Measurements from ENCODE around the gene DERL3.

DERL3 gene

GRCh38 chr22:23793326-23793725 is 45.5 kb downstream of the DERL3 start:
- peaks cover 27% of the 10 kb centered on the region for H3K4me1 ChIP-seq (ENCODE audit: control insufficient read depth, insufficient read depth, low read length)

GRCh38 chr22:23791738-23792645 is 46.8 kb downstream of the DERL3 start:
- Histone ChIP-seq H3K27me3 (replicated peaks; ENCODE audit: control insufficient read depth, insufficient read depth, low read length) (no peaks in the 10 kb centered on the region), H3K4me1 (ENCODE audit: control insufficient read depth, insufficient read depth, low read length) (peaks cover 35% of the 10 kb centered on the region), H3K9ac (ENCODE audit: low read length) (peak overlapping the region; percentile 54), H3K36me3 (ENCODE audit: control insufficient read depth, insufficient read depth, low read length, severe bottlenecking) (peaks cover 32% of the 10 kb centered on the region), H3K9me3 (ENCODE audit: control insufficient read depth, low read length) (no peaks in the 10 kb centered on the region), H3K4me3 (ENCODE audit: low read length) (peak overlapping the region; percentile 4)
- no peak for DNase-seq (ENCODE audit: low read depth)

More at GRCh38 chr22:23793326-23793725, 45.5 kb downstream of the DERL3 start:
- H3K36me3 ChIP-seq (ENCODE audit: control insufficient read depth, insufficient read depth, low read length, severe bottlenecking): peaks cover 40% of the 10 kb centered on the region
- no peaks in the 10 kb centered on the region for H3K9me3 ChIP-seq (ENCODE audit: control insufficient read depth, low read length)
- no peak for DNase-seq (ENCODE audit: low read depth)
- H3K4me3 ChIP-seq (ENCODE audit: low read length): no peak overlapping the region
- H3K27me3 ChIP-seq (replicated peaks; ENCODE audit: control insufficient read depth, insufficient read depth, low read length): no peaks in the 10 kb centered on the region
- H3K9ac ChIP-seq (ENCODE audit: low read length): no peak overlapping the region

GRCh38 chr22:23790819-23791737 is 47.7 kb downstream of the DERL3 start:
- H3K27me3 ChIP-seq (replicated peaks; ENCODE audit: control insufficient read depth, insufficient read depth, low read length): no peaks in the 10 kb centered on the region
- H3K4me3 ChIP-seq (ENCODE audit: low read length): peak overlapping the region; percentile 4
- peak; percentile 81 for DNase-seq (ENCODE audit: low read depth)
- H3K36me3 ChIP-seq (ENCODE audit: control insufficient read depth, insufficient read depth, low read length, severe bottlenecking): peaks cover 30% of the 10 kb centered on the region
- H3K9ac ChIP-seq (ENCODE audit: low read length): peak overlapping the region; percentile 54
- H3K4me1 ChIP-seq (ENCODE audit: control insufficient read depth, insufficient read depth, low read length): peaks cover 33% of the 10 kb centered on the region
- no peaks in the 10 kb centered on the region for H3K9me3 ChIP-seq (ENCODE audit: control insufficient read depth, low read length)

- peaks cover 33% of the 10 kb centered on the region for H3K4me1 ChIP-seq (ENCODE audit: control insufficient read depth, insufficient read depth, low read length)
- DNase-seq (ENCODE audit: low read depth): no peak
- H3K27me3 ChIP-seq (replicated peaks; ENCODE audit: control insufficient read depth, insufficient read depth, low read length): no peaks in the 10 kb centered on the region
- no peak overlapping the region for H3K9ac ChIP-seq (ENCODE audit: low read length)
- H3K36me3 ChIP-seq (ENCODE audit: control insufficient read depth, insufficient read depth, low read length, severe bottlenecking): peaks cover 19% of the 10 kb centered on the region
- no peak overlapping the region for H3K4me3 ChIP-seq (ENCODE audit: low read length)
- no peaks in the 10 kb centered on the region for H3K9me3 ChIP-seq (ENCODE audit: control insufficient read depth, low read length)
These were observed 49.2 kb downstream of the DERL3 start for GRCh38 chr22:23789638-23790037.

- Histone ChIP-seq H3K9ac (ENCODE audit: low read length) (no peak overlapping the region), H3K27me3 (replicated peaks; ENCODE audit: control insufficient read depth, insufficient read depth, low read length) (no peaks in the 10 kb centered on the region), H3K9me3 (ENCODE audit: control insufficient read depth, low read length) (no peaks in the 10 kb centered on the region), H3K4me3 (ENCODE audit: low read length) (no peak overlapping the region), H3K36me3 (ENCODE audit: control insufficient read depth, insufficient read depth, low read length, severe bottlenecking) (peaks cover 15% of the 10 kb centered on the region), H3K4me1 (ENCODE audit: control insufficient read depth, insufficient read depth, low read length) (peaks cover 33% of the 10 kb centered on the region)
- no peak for DNase-seq (ENCODE audit: low read depth)
These were observed 49.7 kb downstream of the DERL3 start for GRCh38 chr22:23789121-23789520.

- Histone ChIP-seq H3K4me3 (ENCODE audit: low read length) (peak overlapping the region; percentile 94), H3K27me3 (replicated peaks; ENCODE audit: control insufficient read depth, insufficient read depth, low read length) (peaks cover under 1% of the 10 kb centered on the region), H3K9me3 (ENCODE audit: control insufficient read depth, low read length) (no peaks in the 10 kb centered on the region), H3K36me3 (ENCODE audit: control insufficient read depth, insufficient read depth, low read length, severe bottlenecking) (peaks cover 4% of the 10 kb centered on the region), H3K4me1 (ENCODE audit: control insufficient read depth, insufficient read depth, low read length) (peaks cover 33% of the 10 kb centered on the region), H3K9ac (ENCODE audit: low read length) (peak overlapping the region; percentile 99)
- no peak for DNase-seq (ENCODE audit: low read depth)
These were observed 50.9 kb downstream of the DERL3 start for GRCh38 chr22:23787910-23788309.

- peaks cover 33% of the 10 kb centered on the region for H3K4me1 ChIP-seq (ENCODE audit: control insufficient read depth, insufficient read depth, low read length)
- H3K9ac ChIP-seq (ENCODE audit: low read length): peak overlapping the region; percentile 99
- peak overlapping the region; percentile 94 for H3K4me3 ChIP-seq (ENCODE audit: low read length)
These were observed 51.3 kb downstream of the DERL3 start for GRCh38 chr22:23787600-23787896.

DNA sequence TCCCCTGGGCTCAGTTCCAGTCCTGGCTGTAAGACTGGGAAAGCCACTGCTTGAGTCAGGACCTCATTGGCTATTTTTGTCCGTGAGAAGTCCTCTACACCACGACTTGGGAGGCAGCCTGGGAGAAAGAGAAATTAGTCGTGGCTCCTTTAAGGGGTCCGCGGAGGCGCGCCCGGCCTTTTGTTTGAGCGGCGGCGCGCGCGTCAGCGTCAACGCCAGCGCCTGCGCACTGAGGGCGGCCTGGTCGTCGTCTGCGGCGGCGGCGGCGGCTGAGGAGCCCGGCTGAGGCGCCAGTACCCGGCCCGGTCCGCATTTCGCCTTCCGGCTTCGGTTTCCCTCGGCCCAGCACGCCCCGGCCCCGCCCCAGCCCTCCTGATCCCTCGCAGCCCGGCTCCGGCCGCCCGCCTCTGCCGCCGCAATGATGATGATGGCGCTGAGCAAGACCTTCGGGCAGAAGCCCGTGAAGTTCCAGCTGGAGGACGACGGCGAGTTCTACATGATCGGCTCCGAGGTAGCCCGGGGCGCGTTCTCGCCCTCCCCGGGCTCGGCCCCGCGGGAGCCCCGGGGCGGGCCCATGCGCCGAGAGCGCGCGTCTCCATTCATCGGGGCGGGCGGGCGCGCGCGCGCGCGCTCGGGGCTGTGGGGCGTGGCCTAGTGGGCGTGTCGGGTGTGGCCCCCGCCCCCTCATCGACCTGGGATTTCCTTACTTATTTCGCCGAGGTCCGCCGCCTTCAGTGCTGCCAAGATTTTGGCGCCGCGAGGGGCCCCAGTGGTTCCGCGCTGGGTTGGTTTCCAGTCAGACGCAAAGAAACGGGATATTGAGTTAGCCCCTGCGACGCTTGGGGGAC is 51.8 kb downstream of the DERL3 start, which contains the start of gene SMARCB1:
SMARCB1 (plus strand) TSS at position 215 of the 848 bp plus-strand sequence; CDS start at position 419, 204 bp downstream.
- Histone ChIP-seq H3K4me3 (ENCODE audit: low read length) (peak within 1 kb of the TSS; percentile 94), H3K9me3 (ENCODE audit: control insufficient read depth, low read length) (no peaks in the 10 kb centered on the region), H3K4me1 (ENCODE audit: control insufficient read depth, insufficient read depth, low read length) (peaks cover 36% of the 10 kb centered on the region), H3K27me3 (replicated peaks; ENCODE audit: control insufficient read depth, insufficient read depth, low read length) (peaks cover 2% of the 10 kb centered on the region), H3K9ac (ENCODE audit: low read length) (peak within 1 kb of the TSS; percentile 99), H3K36me3 (ENCODE audit: control insufficient read depth, insufficient read depth, low read length, severe bottlenecking) (no peaks in the 10 kb centered on the region)
- DNase-seq (ENCODE audit: low read depth): peak; percentile 97

More at GRCh38 chr22:23787600-23787896, 51.3 kb downstream of the DERL3 start:
- Histone ChIP-seq H3K27me3 (replicated peaks; ENCODE audit: control insufficient read depth, insufficient read depth, low read length) (peaks cover 2% of the 10 kb centered on the region), H3K36me3 (ENCODE audit: control insufficient read depth, insufficient read depth, low read length, severe bottlenecking) (peaks cover 3% of the 10 kb centered on the region), H3K9me3 (ENCODE audit: control insufficient read depth, low read length) (no peaks in the 10 kb centered on the region)
- DNase-seq (ENCODE audit: low read depth): no peak

DNA sequence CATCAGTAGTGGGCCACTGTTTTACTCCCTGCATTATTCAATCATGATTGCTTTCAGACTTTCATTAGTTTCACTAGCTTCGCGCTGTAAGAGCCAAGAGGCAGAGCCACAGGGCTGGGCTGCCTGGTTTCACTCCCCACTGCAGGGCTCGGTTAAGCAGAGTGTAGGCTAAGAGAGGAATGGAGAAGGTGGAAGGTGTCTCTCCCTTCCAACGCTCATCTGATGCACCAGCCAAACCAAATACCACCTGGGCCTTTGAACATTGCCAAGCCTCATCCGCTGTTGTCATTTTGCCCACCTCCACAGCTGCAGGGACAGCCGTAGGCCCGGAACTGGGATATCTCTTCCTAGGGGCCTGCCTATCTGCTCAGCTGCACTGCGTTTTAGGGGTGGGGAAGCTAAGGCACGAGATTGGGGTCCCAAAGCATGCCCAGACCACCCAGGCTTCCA is 52.5 kb downstream of the DERL3 start:
- Histone ChIP-seq H3K4me3 (ENCODE audit: low read length) (peak overlapping the region; percentile 94), H3K27me3 (replicated peaks; ENCODE audit: control insufficient read depth, insufficient read depth, low read length) (peaks cover 2% of the 10 kb centered on the region), H3K4me1 (ENCODE audit: control insufficient read depth, insufficient read depth, low read length) (peaks cover 36% of the 10 kb centered on the region), H3K9ac (ENCODE audit: low read length) (peak overlapping the region; percentile 99), H3K9me3 (ENCODE audit: control insufficient read depth, low read length) (no peaks in the 10 kb centered on the region), H3K36me3 (ENCODE audit: control insufficient read depth, insufficient read depth, low read length, severe bottlenecking) (no peaks in the 10 kb centered on the region)
- DNase-seq (ENCODE audit: low read depth): no peak

All from adipocyte (in vitro differentiated cells).